Putamen (tissue), 1 donor: Measurements from ENCODE around the gene INPP5A.

Experiments used
- DNase-seq: peaks from one replicate; pipeline ENCODE4 v3.0.0-alpha.2; 2016; ENCODE audit warnings: low spot score

The INPP5A gene

DNA sequence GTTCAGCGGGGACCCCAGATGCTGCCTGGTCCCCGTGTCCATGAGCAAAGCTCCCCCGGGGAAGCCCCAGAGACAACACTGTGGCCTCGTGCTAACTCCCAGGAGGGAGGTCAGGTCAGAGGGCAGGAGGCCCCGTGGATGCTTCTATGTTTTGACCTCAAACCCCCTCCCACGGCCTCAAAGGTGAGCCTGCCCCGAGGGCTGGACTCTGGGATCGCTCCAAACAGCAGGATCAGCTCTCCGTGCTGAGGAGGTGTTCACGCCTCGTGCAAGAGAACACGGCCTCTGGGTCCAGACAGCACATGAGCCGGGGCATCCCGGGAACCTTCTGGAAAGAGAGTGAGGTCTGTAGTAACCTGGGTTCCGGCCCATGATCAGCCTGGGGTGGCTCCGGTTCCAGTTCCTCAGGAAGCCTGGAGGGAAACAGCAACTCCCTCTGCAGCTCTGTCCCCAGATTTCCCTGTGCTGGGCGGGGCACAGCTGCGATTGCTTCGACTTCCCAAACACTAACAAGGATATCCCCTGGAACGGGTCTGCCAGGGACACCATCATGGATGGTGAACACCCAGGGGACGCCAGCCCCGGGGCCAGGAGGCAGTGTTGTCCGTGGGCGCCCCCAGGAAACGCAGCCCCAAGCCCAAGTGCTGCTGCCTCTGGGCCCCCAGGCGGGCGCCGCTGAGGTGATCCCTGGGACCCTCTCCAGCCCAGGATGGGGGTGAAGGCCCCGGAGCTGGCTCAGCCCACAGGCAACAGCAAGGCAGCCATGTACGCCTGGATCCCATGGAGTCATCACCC is 18.0 kb upstream of the INPP5A start:
- no peak for DNase-seq

DNA sequence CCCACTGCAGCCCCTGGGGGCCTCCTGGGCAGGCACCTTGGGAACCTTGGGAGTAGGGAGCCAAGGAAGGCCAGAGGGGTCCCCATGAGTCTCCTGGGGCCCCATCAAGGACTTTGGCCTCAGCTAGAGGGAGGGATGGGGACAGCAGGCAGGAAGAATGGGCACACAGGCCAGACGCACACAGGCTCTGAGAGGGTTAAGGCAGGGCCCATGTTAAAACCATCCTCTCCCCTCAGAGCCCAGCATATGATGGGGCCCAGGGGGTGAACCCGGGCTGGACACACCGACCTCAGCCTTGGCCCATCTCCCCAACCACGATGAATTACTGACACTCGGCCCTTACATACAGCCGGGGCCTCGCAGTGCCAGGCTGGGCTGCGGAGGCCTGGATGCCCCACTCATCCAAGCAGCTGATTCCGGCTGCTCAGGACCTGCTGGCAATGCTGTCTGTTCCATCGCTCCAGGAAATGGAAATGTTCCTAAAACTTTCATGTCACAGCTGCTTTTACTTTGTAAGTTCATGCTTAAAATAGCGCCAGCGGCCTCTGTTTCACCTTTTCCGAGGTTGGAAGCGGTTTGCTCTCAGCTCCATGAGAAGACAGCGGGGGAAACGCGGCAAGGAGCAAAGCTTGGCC is 17.3 kb upstream of the INPP5A start:
- DNase-seq: peak; percentile 79

DNA sequence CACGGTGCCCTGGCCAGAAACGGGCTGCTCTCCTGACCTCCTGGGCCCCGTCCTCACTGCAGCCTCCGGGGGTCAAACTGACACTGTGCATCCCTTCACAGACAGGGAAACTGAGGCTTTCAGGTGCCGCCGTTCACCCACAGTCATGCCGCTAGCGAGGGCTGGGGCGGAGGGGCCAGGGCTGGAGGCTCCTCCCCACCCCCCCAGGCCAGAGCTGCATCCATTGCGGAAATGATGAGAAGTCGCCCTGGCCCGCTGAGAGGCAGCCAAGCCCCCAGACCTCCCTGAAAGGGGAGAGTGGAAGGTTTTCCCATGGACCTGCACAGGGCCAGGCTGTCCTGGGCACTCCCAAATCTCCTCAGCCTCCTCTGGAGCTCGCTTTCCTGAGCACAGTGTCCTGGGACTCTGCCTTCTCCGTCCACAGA is 16.5 kb upstream of the INPP5A start:
- DNase-seq: no peak

DNA sequence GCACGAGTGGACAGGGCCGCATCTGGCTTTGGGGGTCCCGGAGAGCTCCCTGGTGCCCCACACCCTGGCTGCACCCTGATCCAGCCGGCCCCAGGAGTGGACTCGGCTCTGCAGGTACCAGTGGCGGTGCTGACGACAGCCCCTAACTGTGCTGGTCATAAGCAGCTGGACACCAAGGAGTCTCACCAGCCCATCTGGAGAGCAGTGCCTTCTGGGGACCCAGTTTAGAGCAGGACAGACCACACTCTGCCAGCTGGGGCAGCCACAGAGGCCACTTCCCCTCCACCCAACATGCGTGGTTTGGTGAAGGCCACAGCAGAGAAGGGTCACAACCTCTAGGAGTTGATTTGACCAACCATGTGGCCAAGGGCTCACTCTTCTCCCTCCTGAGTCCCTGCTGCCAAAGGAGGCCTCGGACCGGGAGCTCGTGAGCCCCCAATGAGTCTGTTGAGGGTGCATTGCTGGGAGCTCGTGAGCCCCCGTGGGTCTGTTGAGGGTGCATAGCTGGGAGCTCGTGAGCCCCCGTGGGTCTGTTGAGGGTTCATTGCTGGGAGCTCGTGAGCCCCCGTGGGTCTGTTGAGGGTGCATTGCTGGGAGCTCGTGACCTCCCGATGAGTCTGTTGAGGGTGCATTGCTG is 16.0 kb upstream of the INPP5A start:
- DNase-seq: no peak

DNA sequence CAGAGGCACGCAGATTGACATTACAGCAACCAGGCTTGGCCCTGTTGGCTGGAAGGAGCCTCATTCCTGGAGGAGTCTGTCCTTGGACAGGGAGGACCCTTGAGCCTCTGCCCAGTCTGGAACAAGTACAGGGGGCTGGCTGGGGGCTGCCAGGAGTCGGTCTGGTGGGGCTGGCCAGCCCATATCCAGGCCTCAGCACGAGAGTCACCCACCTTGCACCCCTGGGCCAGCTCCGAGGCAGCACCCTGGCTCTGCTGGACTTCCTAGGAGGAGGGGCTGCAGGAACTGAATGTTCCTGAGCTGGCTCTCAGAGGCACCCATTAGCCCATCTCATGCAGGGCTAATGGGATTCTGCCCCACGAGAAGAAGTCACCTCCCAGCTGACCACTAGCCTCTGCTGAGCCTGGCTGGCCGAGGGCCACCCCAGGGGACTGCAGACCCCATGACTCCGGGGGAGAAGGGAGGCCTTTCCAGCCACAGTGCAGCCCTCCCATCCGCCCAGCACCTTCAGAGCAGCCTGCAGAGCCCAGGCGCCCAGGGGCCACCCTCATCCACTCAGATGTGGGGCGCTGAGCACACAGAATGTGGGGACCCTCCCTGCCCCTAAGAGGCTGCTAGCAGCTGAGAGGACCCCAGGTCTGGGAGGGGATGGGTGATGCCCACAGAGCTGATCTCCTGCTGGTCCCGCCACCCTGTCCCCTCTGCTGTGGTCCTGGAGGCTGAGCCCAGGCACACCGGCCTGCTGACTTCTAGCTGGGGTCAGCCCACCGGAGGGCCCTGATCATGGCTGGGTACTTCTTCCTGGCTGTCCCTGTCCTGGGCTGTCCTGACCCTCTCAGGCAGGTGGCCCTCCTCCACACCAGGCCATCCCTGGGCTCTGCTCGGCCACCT is 14.8 kb upstream of the INPP5A start:
- DNase-seq: no peak

DNA sequence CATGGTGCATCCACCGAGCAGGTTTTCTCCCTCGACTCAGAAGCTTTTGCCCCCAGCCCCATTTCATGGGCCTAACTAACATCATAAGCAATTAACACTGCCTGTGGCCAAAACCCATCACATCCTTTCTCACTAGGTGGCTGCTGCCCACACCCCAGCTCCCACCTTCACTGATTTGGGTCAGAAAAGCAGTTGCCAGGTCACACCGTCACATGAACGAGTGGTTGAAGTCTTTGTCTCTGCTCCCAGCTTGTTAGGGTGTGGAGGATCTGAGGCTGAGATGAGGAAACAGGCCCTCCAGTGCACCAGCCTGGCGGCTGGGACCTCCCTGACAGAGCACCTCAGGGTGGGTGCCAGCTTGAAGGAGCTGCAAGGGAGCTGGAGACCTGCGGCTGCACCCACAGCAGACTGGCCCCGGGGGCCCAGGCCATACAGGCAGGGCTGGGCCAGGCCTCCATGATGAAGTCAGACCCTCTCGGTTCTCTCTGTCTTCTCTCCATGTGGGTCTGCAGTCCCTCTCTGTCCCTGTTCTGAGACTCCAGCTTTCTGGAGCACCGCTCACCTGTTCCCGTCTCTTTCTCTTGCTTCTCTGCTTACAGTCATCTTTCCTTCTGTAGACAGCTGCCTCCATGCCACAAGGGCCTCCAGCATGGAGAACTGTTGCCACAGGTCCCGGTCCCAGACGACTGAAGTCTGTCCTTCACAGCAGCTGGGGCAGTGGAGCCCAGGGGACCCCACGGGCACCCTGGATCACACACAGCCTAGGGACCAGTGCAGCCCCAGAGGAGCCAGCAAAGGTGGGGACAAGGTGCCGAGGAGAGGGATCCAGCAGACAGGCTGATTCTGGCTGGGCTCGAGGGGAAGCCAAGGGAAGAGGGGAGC is 13.8 kb upstream of the INPP5A start:
- no peak for DNase-seq

DNA sequence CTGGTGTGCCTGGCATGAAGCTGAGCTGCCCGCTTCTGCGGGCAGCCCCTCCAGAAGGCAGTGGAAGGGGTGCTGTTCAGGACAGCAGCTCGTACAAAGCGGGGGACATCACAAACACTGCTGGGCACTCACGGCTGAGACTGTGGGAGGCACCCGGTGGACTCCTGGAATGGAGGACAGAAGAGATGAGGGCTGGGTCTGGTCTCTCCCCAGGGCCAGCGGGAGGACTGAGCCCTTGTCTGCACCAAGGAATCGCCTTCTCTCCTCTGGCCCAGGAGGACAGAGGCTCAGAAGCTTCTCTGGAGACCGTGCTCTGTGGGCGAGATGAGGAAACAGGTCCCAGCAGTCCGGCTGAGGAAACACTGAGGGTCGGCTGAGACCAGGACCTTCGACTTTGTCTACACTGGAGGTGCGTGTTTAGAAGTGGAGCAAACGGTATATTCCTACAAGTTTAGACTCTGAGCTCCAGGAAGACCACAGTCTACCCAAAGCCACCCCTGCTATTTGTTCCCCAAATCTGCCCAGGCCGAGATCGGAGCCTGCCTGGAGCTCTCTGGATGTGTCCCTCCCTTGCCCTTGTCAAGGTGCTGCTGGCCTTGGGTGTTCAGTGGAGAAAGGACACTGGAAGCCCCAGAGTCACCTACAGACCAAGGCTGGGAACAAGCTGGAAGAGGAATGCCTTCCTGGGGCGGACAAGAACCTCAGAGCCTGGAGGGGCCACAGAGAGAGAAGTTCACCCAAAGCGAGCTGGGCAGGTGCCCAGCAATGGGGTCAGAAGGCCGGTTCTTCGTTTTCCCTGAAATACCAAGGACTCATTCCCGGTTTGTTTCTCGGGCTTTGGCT is 12.9 kb upstream of the INPP5A start:
- DNase-seq: no peak

DNA sequence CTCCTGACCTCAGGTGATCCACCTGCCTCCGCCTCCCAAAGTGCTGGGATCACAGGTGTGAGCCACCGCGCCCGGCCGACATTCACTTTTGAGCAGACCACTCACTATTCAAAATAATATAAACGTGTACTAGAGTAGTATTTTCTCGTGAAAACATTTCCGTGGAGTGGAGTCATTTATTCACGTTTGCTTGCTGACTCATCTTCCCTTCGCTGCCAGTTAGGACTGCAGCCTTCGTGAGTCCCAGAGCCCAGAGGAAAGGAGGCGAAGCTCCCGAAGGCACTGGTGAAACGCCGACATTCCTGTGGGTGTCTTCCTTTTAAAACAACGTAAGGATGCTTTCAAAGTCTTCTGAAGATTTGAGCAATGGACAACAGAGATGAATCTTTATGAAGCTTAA is 10.9 kb upstream of the INPP5A start:
- no peak for DNase-seq

DNA sequence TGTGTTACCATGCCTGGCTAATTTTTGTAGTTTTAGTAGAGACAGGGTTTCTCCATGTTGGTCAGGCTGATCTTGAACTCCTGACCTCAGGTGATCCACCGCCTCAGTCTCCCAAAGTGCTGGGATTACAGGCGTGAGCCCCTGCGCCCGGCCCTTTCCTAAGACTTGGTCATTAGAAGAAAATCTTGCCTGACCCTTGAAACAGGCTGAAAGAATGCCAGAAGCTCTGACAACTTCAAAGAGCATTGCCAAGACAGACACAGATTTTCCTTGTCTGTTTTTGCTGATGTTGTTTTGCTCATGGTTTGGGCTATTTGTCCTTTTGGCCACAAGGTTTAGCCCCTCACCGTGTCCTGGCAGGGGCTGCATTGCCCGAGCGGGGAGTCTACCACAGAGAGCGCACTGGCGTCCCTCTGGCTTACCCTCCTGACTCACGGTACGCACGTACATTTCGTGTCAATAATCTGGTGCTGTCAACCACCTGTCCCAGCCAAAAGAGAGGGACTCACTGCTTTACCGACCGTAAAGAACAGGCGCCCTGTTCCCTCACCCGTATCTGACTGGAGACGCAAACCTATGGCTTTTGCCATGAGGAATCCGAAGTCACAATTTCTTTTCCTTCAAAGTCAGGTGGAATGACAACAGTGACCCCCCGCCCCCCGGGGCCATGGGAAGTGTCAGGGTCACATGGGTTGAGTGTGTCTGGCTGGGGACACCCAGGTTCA is 10.1 kb upstream of the INPP5A start:
- DNase-seq: no peak

DNA sequence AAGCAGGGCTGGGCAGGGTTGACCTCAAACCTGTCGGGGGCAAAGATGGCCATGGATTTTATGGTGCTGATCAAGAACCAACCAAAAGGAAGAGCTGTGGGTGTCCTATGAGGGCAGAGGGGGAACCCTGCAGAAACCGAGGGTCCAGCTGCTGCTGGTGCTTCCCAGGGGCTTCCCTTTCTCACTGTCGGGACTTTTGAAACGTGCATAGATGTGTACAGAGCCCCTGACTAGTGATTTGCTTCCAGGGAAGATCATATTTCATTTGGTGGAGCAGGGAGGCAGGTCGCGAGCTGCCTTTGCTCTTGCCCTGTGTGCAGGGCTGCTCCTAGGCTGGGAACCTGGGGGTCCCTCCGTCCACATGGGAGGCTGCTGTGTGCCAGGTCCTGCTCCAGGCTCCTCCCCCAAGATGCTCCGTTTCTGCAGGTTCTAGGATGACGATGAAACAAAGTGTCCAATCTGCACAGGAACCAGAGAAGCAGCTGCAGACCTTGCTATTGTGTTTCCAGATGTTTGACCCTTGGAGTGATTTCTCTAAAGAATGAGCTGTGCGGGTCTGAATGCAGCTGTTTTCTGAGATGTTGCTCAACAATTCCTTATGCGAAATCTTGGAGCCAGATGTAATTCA is 9.4 kb upstream of the INPP5A start:
- DNase-seq: no peak

DNA sequence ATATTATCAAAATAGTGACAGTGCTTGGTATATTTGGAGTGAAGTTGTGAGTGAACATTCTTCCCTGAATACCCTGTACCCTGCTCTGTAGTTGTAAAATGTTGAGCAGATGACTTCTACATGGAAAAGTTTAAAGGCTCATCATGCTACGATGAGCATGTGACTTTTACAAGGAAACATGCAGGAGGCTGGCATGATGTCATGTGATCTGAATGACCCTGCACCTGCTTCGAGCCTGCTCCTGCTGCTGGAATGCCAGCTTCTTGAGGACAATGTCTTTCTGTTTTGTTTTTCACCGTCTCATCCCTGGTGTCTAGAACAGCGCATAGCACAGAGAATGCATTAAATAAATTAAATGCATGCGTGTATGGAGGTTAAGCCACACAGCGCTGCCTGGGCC is 5.4 kb upstream of the INPP5A start:
- DNase-seq: no peak

DNA sequence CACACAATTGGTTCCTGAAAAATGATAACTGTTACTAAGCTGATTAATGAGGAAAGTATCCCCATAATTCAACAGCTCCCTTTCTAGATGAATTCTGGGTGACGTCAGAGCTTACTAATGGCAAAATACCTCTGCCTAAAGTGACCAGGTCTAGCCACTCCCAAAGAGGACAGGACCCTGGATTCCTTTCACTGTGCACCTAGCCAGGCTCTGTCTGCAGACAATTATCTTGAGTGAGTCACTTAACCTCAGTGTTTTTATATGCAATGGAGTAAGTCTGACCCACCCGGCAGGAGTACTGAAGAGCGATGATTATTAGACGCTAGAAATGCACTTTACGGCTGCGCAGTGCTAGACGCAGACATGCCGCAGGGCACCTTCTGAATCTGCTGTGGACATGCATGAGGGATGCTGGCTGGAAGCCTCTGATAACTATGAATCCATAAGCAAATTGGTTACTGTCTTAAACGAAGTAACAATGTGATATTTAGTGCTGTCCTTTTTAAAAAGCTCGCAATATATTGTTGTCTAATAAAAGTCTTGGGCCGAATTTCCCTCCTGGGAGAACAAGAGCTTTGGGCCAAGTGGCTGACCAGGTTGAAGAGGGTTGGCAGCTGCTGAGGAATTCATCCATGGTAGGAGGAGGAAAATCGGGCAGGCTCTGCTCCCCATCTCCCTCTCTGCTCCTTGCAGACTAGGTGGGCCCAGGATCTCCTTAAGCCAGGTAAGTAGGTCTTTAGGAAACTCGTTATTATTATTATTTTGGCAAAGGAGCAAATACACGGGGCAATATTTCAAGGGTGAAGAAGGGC is 4.6 kb upstream of the INPP5A start:
- no peak for DNase-seq

DNA sequence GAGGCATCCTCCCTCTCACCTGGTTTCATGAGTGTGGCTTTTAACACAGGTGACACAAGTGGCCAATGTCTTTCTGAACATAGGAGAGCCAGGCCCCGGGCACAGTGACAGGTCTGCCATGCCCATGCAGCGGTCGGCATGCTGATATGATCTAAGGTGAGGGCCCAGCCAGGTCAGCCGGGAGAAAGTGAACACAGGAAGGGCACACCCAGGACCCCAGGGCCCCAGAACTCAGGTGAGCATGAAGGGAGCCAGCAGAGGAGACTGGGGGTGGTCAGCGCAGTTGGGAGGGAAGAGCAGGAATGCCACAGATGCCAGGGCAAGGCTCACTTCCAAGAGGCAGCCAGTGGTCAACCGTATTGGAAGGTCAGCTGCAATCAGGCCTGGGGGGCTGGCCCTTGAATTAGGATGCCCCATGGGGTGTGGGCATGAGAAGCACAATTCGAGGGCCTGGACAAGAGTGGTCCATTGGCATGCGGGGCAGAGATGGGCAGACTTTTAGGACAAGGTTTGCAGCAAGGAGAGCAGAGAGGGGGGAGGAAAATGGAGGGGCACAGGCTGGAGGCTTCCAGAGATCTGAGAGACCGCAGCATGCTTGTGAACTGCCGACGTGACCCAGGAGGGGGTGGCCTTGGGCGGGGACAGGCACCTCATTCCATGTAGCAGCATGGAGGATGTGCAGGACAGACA is 3.9 kb upstream of the INPP5A start:
- no peak for DNase-seq

DNA sequence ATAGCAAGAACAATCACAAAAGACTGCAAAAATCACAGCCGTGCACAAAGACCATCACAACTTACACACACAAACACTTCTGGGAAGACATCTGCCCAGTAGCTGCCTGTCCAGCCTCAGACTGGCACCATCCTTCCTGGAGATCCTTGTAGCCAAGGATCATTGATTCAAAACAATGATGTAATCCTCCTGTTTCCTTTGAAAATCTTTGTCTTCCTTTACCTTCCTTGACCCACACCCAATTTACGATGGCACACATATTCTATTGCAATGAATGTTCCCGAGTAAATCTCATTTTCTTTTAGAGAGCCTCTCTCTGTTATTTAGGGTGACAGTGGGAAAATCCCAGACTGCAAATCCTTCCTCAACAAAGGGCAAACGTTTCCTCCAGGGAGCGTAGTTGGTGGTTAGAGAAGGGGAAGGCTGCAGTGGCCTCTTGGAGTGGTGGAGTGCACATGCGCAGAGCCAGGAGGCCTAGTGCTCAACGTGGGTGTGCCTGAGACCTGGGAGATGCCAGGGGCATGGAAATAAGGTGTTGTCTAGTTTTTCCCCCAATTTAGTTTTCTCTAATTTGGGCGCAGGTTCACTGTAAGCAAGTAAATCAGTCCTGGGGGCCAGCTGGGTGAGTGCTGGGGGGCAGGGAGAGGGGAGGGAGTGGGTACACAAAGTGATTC is 3.1 kb upstream of the INPP5A start:
- DNase-seq: no peak

DNA sequence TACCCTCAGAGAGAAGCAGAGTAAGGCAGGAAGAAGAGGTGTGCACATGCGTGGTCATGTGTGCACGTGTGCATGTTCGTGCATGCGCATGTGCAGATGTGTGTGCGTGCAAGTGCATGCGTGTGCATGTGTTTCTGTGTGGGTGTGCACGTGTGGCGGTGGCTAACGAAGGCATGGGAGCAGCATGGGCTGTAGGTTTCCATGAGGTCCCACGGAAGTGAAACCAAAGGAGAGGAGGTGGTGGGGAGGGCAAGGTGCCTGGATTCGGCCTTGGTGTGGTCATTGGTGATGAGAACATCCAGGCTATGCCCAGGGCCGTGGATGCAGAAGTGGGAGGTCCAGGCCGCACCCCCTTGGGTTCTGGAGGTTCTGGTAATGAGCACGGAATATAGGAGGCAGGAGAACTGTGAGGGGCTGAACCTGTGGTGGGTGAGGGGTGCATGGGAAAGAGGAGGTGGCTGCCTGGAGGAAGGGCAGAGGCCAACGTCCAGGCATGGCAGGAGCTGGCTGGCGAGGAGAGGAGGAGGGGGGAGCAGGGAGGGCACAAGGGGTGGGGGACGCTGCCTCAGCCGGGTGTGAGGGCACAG is 2.4 kb upstream of the INPP5A start:
- no peak for DNase-seq

DNA sequence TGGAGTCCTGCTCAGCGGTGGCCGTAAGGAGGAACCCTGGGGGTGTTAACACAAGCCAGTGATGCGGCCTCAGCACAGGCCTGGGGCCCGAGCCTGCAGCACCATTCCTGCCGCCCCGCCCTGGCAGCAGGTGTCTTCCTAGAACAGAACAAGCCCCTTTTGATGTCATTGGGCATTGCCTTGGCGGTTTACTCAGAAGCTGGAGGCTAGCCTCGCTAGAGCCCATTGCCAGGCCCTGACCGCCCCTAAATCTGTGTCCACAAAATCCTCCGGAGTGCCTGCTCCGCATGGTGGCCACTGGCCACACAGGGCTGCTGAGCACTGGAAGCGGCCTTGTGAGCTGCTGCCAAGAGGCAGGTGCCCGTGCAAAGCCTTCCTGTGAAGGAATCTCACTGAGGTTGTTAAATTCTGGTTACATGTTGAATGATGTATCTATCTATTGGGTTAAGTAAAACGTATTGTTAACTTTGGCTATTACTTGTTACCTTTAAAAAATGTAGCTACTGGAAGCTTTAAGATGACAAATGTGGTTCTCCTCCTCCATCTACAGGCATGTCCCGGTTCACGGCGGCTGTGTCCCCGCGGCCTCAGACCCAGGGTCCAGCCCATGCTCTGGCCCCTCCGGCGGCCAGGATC is 1.2 kb upstream of the INPP5A start:
- no peak for DNase-seq
